Esophagus muscularis mucosa (tissue), 4 donors: ENCODE results near the gene NCOA1. TPM values are rescaled to one million over a fixed set of nuclear protein-coding genes. Genes with fewer than 3 reads are reported as not detected.

ENCODE experiments used
- DNase-seq: peaks from one replicate; pipeline ENCODE4 v3.0.0-alpha.2; 2017; ENCODE audit errors: extremely low spot score
- H3K27ac ChIP-seq, 4 donors: fragments of 200-600 bp; sonication (generic); replicated peaks in 1 of 4; 1 replicate in 3 of 4; 2 replicates in 1 of 4; pipeline ENCODE4 v1.5.1; 2016 to 2019; ENCODE audit warnings: mild to moderate bottlenecking in 1 of 4
- H3K27me3 ChIP-seq, 4 donors: fragments of 200-600 bp; sonication (generic); one replicate each; pipeline versions ENCODE4 v1.5.1 to v1.6.0; 2016 to 2019
- H3K36me3 ChIP-seq, 4 donors: fragments of 200-600 bp; sonication (generic); one replicate each; pipeline ENCODE4 v1.5.1; 2016 to 2019
- H3K4me1 ChIP-seq, 4 donors: fragments of 200-600 bp; sonication (generic); one replicate each; pipeline ENCODE4 v1.5.1; 2016 to 2019
- H3K4me3 ChIP-seq, 4 donors: fragments of 200-600 bp; sonication (generic); 1 replicate in 2 of 4; 2 replicates in 2 of 4; pipeline ENCODE4 v1.5.1; 2016 to 2019; ENCODE audit warnings: mild to moderate bottlenecking in 4 of 4, moderate library complexity in 1 of 4
- H3K9me3 ChIP-seq, 4 donors: fragments of 200-600 bp; sonication (generic); 1 replicate in 3 of 4; 2 replicates in 1 of 4; pipeline ENCODE4 v1.5.1; 2016 to 2019
- CTCF ChIP-seq, 3 experiments: fragments of 200-600 bp in 2 of 3; fragments of 450-650 bp in 1 of 3; sonication (generic) in 2 of 3; IDR thresholded peaks; one replicate each; pipeline ENCODE4 v1.5.1; 2017 to 2019; ENCODE audit warnings: antibody characterized with exemption in 3 of 3, mild to moderate bottlenecking in 2 of 3, moderate library complexity in 1 of 3
- EP300 ChIP-seq: sonication (generic); formaldehyde crosslinking; IDR thresholded peaks from one replicate; pipeline ENCODE4 v1.6.1; 2017; ENCODE audit warnings: antibody characterized with exemption
- POLR2A ChIP-seq: fragments of 450-650 bp; IDR thresholded peaks from one replicate; pipeline ENCODE4 v1.6.1; 2017; ENCODE audit warnings: antibody characterized with exemption, moderate library complexity, mild to moderate bottlenecking, low read depth
- POLR2AphosphoS5 ChIP-seq, 2 donors: sonication (generic); formaldehyde crosslinking; IDR thresholded peaks; one replicate each; pipeline ENCODE4 v1.6.1; 2017; ENCODE audit warnings: antibody characterized with exemption in 2 of 2
- WGBS: methylation state at CpG from one replicate; pipeline ENCODE4 v1.1.5; 2018; 5-methylcytosine and 5-hydroxymethylcytosine counted together
- intact Hi-C: fragments of 100-400 bp; cut with DNase I; formaldehyde crosslinking; loops from one replicate; pipeline ENCODE4 v1.15.1; 2023
- total RNA-seq, 4 donors: library from RNA; depleted of rRNA; stranded (reverse); fragments of >200 nt; gene quantifications; one replicate each; pipeline versions ENCODE4 v1.1.0 to v1.2.1, GENCODE V29; 2016

NCOA1 gene
- total RNA-seq, 4 donors from 2014 or later, result 43.9 to 49.4 (median 47.3) TPM

DNA sequence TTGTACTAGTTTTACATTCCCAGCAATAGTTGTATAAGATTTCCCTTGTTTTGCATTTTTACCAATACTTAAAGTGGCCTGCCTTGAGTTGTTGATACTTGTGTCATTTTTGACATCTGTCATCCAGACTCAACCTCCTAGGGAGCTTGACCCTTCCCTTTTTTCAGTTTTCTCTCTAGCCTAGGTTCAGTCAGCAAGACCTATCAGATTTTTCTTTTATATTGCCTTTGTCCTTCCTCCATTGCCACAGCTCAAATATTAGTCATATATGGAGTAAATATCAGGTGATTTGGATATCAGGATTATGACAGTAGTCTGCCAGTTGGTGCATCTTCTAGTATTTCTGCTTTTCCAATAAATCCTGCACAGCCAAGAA is 315.6 kb downstream of the NCOA1 start:
- Histone ChIP-seq H3K4me1 (no peaks in the 10 kb centered on the region), H3K36me3 (peaks cover 0 to 4% (median 0%) of the 10 kb centered on the region in 4 donors), H3K4me3 (no peak overlapping the region), H3K9me3 (peaks cover 0 to 10% (median 6%) of the 10 kb centered on the region in 4 donors), H3K27me3 (no peaks in the 10 kb centered on the region), H3K27ac (no peak overlapping the region)
- intact Hi-C loops, result no loop called here
- TF ChIP-seq POLR2A, result no peak
- TF ChIP-seq POLR2AphosphoS5 (IDR thresholded peaks at IDR 0.05), result no peak
- no peak for TF ChIP-seq EP300
- no peak for TF ChIP-seq CTCF (IDR thresholded peaks at IDR 0.05)
- no peak for DNase-seq

DNA sequence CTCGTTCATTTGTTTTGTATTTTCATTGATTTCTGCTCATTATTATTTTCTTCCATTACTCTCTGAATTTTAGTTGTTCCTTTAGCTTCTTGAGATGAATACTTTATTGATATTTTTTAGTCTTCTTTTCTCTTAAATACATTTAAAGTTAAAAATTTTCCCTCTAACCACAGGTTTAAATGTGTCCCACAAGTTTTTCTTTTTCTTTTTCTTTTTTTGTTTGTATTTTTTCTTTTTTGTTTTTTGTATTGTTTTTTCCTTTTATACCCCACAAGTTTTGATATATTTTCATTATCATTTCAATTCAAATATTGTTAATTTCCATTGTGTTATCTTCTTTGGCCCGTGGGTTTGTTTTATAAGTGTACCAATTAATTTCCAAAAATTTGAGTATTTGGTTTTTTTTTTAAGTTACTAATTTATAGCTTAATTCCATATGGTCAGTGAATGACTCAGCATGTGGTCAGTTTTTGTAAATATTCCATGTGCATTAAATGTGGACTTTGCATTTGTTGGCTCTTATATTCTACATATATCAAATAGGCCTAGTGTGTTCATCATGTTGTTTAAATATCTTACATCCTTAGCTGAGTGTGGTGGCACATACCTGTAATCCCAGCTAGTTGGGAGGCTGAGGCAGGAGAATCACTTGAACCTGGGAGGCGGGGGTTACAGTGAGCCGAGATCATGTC is 318.4 kb downstream of the NCOA1 start:
- WGBS, result 88% methylated on average over 4 of the region's 4 CpGs
- H3K4me3 ChIP-seq, result no peak overlapping the region
- H3K4me1 ChIP-seq, result no peaks in the 10 kb centered on the region
- H3K27ac ChIP-seq, result no peak overlapping the region
- intact Hi-C loops, result no loop called here
- peaks cover 0 to 4% (median 0%) of the 10 kb centered on the region in 4 donors for H3K36me3 ChIP-seq
- H3K27me3 ChIP-seq, result no peaks in the 10 kb centered on the region
- peaks cover 0 to 10% (median 6%) of the 10 kb centered on the region in 4 donors for H3K9me3 ChIP-seq
- no peak for DNase-seq
- TF ChIP-seq CTCF (IDR thresholded peaks at IDR 0.05) (no peak), POLR2AphosphoS5 (IDR thresholded peaks at IDR 0.05) (no peak), POLR2A (no peak), EP300 (no peak)

GRCh38 chr2:24813691-24814137 is 322.7 kb downstream of the NCOA1 start:
- TF ChIP-seq POLR2AphosphoS5 (IDR thresholded peaks at IDR 0.05), result no peak
- no peak for TF ChIP-seq CTCF (IDR thresholded peaks at IDR 0.05)
- TF ChIP-seq POLR2A, result no peak
- no peak for TF ChIP-seq EP300
- Histone ChIP-seq H3K4me3 (no peak overlapping the region), H3K27me3 (no peaks in the 10 kb centered on the region), H3K27ac (no peak overlapping the region), H3K4me1 (no peaks in the 10 kb centered on the region), H3K9me3 (no peaks in the 10 kb centered on the region), H3K36me3 (peaks cover 0 to 20% (median 12%) of the 10 kb centered on the region in 4 donors)
- no peak for DNase-seq
- intact Hi-C loops, result no loop called here
- 92% methylated on average over 4 of the region's 4 CpGs for WGBS

DNA sequence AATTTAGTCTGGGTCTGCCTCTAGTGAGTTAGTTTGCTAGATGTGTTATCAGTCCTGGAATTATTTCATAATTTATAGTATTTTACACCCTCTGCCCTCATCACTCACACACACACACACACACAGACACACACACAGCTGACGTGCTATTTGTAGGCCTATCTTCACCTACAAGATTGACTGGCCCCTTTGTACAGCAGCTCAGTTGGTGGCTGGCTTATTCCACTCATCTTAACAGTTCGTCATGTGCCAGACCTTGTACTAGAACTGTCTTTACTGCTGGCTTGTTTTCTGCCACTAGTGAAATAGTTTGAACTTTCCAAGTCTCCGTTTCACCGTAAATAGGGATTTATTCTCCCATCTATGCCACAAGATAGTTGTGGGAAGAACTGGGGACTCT is 323.5 kb downstream of the NCOA1 start:
- H3K4me3 ChIP-seq, result no peak overlapping the region
- intact Hi-C loops, result no loop called here
- H3K27ac ChIP-seq, result no peak overlapping the region
- peaks cover 0 to 25% (median 14%) of the 10 kb centered on the region in 4 donors for H3K36me3 ChIP-seq
- H3K27me3 ChIP-seq, result no peaks in the 10 kb centered on the region
- no peaks in the 10 kb centered on the region for H3K4me1 ChIP-seq
- no peaks in the 10 kb centered on the region for H3K9me3 ChIP-seq
- no peak for DNase-seq
- 89% methylated on average over 4 of the region's 4 CpGs for WGBS
- TF ChIP-seq EP300 (no peak), CTCF (IDR thresholded peaks at IDR 0.05) (no peak), POLR2A (no peak), POLR2AphosphoS5 (IDR thresholded peaks at IDR 0.05) (no peak)

DNA sequence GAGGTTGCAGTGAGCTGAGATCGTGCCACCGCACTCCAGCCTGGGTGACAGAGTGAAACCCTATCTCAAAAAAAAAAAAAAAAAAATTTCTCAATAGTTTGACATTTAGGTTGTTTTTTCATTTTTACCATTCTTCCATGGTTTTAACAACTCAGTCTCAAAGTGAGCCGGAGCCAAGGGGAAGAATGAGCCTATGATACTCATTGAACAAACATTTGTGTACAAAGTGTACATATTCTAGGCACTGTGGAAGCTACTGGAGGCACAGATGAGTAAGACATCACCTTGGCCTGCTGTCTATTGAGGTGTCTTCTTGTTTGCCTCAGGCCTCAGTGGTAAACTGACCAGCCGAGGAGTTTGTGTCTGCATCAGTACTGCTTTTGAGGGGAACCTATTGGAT is 324.1 kb downstream of the NCOA1 start:
- intact Hi-C loops, result no loop called here
- peaks cover 3 to 31% (median 20%) of the 10 kb centered on the region in 4 donors for H3K36me3 ChIP-seq
- no peak for DNase-seq

More for the DNA sequence above, 324.1 kb downstream of the NCOA1 start:
- 97% methylated on average over 4 of the region's 4 CpGs for WGBS
- Histone ChIP-seq H3K4me3 (no peak overlapping the region), H3K4me1 (no peaks in the 10 kb centered on the region), H3K27ac (no peak overlapping the region), H3K9me3 (no peaks in the 10 kb centered on the region), H3K27me3 (no peaks in the 10 kb centered on the region)
- no peak for TF ChIP-seq EP300
